Activated CD4-positive, alpha-beta T cell treated with anti-CD3 and anti-CD28 coated beads, Interleukin-2, amount 10 ng/mL, durations not matched to agents 24 days and 14 days (primary cell): ENCODE results near the gene ADPRHL1. TPM values are rescaled to one million over a fixed set of nuclear protein-coding genes. Genes with fewer than 3 reads are reported as not detected.
"Not testable (repeated sequence)": the region's sequence is repeated elsewhere in the genome, so short reads cannot be mapped to it uniquely, and the experiment has no call there.

Source experiments
- DNase-seq: peaks from one replicate; pipeline ENCODE4 v3.0.0; 2022
- H3K27ac Mint-ChIP-seq: one replicate; pipeline ENCODE4 v1.8.0; 2022; ENCODE audit warnings: mild to moderate bottlenecking, mixed read lengths
- H3K27me3 Mint-ChIP-seq: one replicate; pipeline ENCODE4 v1.8.0; 2022; ENCODE audit warnings: mixed read lengths
- H3K36me3 Mint-ChIP-seq: one replicate; pipeline ENCODE4 v1.8.0; 2022; ENCODE audit warnings: low read depth, mild to moderate bottlenecking, mixed read lengths
- H3K4me1 Mint-ChIP-seq: one replicate; pipeline ENCODE4 v1.8.0; 2021; ENCODE audit warnings: mixed read lengths
- H3K4me3 Mint-ChIP-seq: one replicate; pipeline ENCODE4 v1.8.0; 2022; ENCODE audit warnings: mild to moderate bottlenecking, moderate library complexity, mixed read lengths
- H3K9me3 Mint-ChIP-seq: one replicate; pipeline ENCODE4 v1.8.0; 2021; ENCODE audit warnings: mixed read lengths
- intact Hi-C: fragments of 100-400 bp; cut with micrococcal nuclease; formaldehyde crosslinking; loops from one replicate; pipeline ENCODE4 v1.15.1; 2023
- total RNA-seq: library from RNA; stranded (reverse); gene quantifications from 2 replicates; pipeline ENCODE4 v1.2.3, GENCODE V29; 2022

Gene ADPRHL1
- total RNA-seq, 1 donor from 2014 or later: 0.86 TPM

GRCh38 chr13:113446488-113446854 is 6.8 kb downstream of the ADPRHL1 start:
- Mint-ChIP-seq H3K4me1 (no peaks in the 10 kb centered on the region), H3K27me3 (no peaks in the 10 kb centered on the region), H3K36me3 (no peaks in the 10 kb centered on the region), H3K9me3 (peaks cover 3% of the 10 kb centered on the region), H3K4me3 (no peak overlapping the region), H3K27ac (no peak overlapping the region)
- intact Hi-C loops: no loop called here
- DNase-seq: no peak

- H3K4me3 Mint-ChIP-seq: no peak overlapping the region
- no peaks in the 10 kb centered on the region for H3K27me3 Mint-ChIP-seq
- peaks cover 3% of the 10 kb centered on the region for H3K9me3 Mint-ChIP-seq
- H3K36me3 Mint-ChIP-seq: no peaks in the 10 kb centered on the region
- intact Hi-C loops: no loop called here
- no peak for DNase-seq
- no peaks in the 10 kb centered on the region for H3K4me1 Mint-ChIP-seq
- H3K27ac Mint-ChIP-seq: no peak overlapping the region
Observed at GRCh38 chr13:113445791-113446487, 7.3 kb downstream of the ADPRHL1 start.

DNA sequence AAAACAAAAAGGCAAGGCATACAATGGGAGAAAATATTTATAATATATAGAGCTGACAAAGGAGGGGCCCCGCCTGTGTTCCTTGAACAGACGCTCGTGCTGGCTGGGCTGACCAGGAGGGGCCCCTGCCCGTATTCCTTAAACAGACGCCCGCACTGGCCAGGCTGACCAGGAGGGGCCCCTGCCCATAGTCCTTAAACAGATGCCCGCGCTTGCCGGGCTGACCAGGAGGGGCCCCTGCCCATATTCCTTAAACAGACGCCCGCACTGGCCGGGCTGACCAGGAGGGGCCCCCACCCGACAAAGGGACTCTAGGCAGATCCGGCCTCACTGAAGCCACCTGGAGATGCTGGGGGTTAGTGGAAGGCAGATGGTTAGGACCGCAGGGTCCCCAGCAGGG is 9.3 kb downstream of the ADPRHL1 start:
- no peak overlapping the region for H3K4me3 Mint-ChIP-seq
- H3K36me3 Mint-ChIP-seq: no peaks in the 10 kb centered on the region
- H3K27me3 Mint-ChIP-seq: no peaks in the 10 kb centered on the region
- no peak for DNase-seq
- H3K9me3 Mint-ChIP-seq: peaks cover 3% of the 10 kb centered on the region
- no peaks in the 10 kb centered on the region for H3K4me1 Mint-ChIP-seq
- no peak overlapping the region for H3K27ac Mint-ChIP-seq
- intact Hi-C loops: no loop called here

DNA sequence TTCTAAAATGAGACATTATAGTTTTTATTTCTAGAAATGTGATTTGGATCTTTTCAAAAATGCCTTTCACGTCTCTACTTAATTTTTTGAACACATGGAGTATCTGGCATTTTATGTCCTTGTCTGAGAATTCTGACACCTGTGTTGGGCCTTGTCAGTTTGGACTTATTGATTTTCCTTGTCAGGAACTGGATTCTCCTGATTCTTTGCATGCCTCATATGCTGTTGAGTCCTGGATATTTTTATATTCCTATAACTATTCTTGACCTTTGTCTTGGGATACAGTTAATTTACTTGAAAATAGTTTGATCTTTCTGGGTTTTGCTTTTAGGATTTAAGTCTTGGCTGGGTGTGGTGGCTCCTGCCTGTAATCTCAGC is 10.3 kb downstream of the ADPRHL1 start:
- peaks cover 3% of the 10 kb centered on the region for H3K9me3 Mint-ChIP-seq
- H3K4me3 Mint-ChIP-seq: no peak overlapping the region
- H3K27ac Mint-ChIP-seq: no peak overlapping the region
- H3K36me3 Mint-ChIP-seq: no peaks in the 10 kb centered on the region
- no peaks in the 10 kb centered on the region for H3K4me1 Mint-ChIP-seq
- intact Hi-C loops: no loop called here
- no peak for DNase-seq
- H3K27me3 Mint-ChIP-seq: no peaks in the 10 kb centered on the region

DNA sequence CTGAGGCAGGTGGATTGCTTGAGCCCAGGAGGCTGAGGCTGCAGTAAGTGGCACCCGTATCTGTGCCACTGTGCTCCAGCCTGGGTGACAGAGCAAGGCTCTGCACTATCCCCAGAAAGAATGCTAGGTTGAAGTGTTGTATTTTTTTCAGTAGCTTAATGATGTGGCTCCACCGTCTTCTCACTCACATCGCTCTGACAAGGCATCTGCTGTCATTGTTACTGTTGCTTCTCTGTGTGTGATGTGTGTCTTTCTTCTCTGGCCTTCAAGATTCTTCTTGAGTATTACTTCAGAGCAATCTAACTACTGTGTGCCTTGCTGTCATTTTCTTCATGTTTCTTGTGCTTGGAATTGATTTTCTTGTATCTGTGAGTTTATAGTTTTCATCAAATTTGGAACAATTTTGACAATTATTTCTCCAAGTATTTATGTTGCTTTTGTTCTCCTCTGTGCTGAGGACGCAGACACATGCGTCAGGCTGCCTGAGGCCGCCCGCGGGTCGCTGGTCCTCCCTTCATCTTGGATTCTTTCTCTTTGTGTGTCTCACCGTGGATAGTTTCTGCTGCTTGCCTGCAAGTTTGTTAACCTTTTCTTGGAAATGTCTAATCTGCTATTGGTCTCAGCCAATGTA is 10.8 kb downstream of the ADPRHL1 start:
- Mint-ChIP-seq H3K9me3 (peaks cover 2% of the 10 kb centered on the region), H3K36me3 (no peaks in the 10 kb centered on the region), H3K4me3 (no peak overlapping the region), H3K27ac (no peak overlapping the region), H3K4me1 (no peaks in the 10 kb centered on the region), H3K27me3 (no peaks in the 10 kb centered on the region)
- DNase-seq: no peak
- intact Hi-C loops: no loop called here

GRCh38 chr13:113441661-113442060 is 11.6 kb downstream of the ADPRHL1 start:
- no peak for DNase-seq
- H3K36me3 Mint-ChIP-seq: no peaks in the 10 kb centered on the region
- intact Hi-C loops: no loop called here
- no peaks in the 10 kb centered on the region for H3K27me3 Mint-ChIP-seq
- no peak overlapping the region for H3K27ac Mint-ChIP-seq
- H3K9me3 Mint-ChIP-seq: no peaks in the 10 kb centered on the region
- no peaks in the 10 kb centered on the region for H3K4me1 Mint-ChIP-seq
- no peak overlapping the region for H3K4me3 Mint-ChIP-seq

DNA sequence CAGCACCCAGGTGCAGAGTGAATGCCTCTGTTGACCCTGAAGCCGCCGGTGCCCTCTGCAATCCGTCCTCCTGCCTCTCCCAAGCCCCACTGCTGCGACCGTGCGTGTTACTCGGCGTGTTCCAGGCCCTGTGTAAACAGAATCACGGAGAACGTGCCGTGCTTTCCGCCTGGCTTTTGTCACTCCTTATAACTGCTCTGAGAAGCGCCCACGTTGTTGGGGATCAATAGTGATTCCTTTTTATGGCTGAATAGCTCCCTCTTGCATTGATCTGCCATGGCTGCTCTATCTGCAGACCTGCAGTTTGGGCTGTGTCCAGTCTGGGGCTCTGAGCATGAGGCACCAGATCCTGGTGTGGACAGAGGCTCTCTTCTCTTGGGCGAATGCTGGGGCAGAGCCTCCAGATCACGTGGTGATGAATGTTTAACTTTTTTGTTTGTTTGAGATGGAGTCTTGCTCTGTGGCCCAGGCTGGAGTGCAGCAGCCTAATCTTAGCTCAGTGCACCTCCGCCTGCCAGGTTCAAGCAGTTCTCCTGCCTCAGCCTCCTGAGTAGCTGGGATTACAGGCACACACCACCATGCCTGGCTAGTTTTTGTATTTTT is 15.8 kb downstream of the ADPRHL1 start:
- H3K9me3 Mint-ChIP-seq: no peaks in the 10 kb centered on the region
- no peaks in the 10 kb centered on the region for H3K27me3 Mint-ChIP-seq
- H3K27ac Mint-ChIP-seq: no peak overlapping the region
- DNase-seq: no peak
- no peaks in the 10 kb centered on the region for H3K4me1 Mint-ChIP-seq
- H3K4me3 Mint-ChIP-seq: no peak overlapping the region
- intact Hi-C loops: no loop called here
- no peaks in the 10 kb centered on the region for H3K36me3 Mint-ChIP-seq

DNA sequence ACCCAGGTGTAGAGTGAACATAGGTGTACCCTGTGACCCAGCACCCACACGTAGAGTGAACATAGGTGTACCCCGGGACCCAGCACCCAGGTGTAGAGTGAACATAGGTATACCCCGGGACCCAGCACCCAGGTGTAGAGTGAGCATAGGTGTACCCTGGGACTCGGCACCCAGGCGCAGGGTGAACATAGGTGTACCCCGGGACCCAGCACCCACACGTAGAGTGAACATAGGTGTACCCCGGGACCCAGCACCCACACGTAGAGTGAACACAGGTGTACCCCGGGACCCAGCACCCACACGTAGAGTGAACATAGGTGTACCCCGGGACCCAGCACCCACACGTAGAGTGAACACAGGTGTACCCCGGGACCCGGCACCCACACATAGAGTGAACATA is 16.4 kb downstream of the ADPRHL1 start:
- H3K27ac Mint-ChIP-seq, H3K4me1 Mint-ChIP-seq, H3K9me3 Mint-ChIP-seq, H3K4me3 Mint-ChIP-seq, DNase-seq, H3K27me3 Mint-ChIP-seq, intact Hi-C loops, H3K36me3 Mint-ChIP-seq: not testable (repeated sequence)

DNA sequence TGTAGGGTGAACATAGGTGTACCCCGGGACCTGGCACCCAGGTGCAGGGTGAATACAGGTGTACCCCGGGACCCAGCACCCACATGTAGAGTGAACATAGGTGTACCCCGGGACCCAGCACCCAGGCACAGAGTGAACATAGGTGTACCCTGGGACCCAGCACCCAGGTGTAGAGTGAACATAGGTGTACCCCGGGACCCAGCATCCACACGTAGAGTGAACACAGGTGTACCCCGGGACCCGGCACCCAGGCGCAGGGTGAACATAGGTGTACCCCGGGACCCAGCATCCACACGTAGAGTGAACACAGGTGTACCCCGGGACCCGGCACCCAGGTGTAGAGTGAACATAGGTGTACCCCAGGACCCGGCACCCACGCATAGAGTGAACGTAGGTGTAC is 17.4 kb downstream of the ADPRHL1 start:
- H3K27me3 Mint-ChIP-seq, intact Hi-C loops, H3K4me3 Mint-ChIP-seq, H3K9me3 Mint-ChIP-seq, DNase-seq, H3K4me1 Mint-ChIP-seq, H3K36me3 Mint-ChIP-seq, H3K27ac Mint-ChIP-seq: not testable (repeated sequence)

DNA sequence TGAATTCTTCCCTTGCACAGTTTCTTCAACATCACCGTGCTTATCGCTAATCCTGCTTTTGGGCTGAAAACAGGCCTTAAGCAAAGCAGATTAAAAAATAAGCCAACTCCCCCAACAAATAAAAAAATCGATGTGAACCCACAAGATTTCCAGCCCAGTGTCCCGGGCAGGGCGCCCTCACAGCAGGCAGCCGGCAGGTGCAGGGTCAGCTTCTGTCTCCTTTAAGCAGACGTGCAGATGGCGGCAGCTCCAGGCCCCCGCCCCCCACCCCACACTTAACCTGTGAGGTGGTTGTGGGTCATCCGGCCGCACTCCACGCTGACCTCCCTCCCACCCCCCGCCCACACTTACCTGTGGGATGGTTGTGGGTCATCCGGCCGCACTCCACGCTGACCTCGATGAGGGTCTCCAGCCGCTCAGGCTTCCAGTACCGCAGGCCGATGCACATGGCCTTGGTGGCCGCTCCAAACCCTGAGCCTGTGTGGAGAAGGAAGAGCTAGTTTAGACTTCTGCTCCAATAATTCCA is 19.8 kb downstream of the ADPRHL1 start:
- Mint-ChIP-seq H3K4me3 (no peak overlapping the region), H3K27ac (no peak overlapping the region), H3K36me3 (no peaks in the 10 kb centered on the region), H3K27me3 (no peaks in the 10 kb centered on the region), H3K4me1 (no peaks in the 10 kb centered on the region), H3K9me3 (no peaks in the 10 kb centered on the region)
- intact Hi-C loops: no loop called here
- DNase-seq: no peak

- Mint-ChIP-seq H3K9me3 (no peaks in the 10 kb centered on the region), H3K4me1 (no peaks in the 10 kb centered on the region), H3K27me3 (no peaks in the 10 kb centered on the region), H3K27ac (no peak overlapping the region), H3K36me3 (no peaks in the 10 kb centered on the region), H3K4me3 (no peak overlapping the region)
- DNase-seq: no peak
- intact Hi-C loops: no loop called here
Observed at GRCh38 chr13:113432506-113433270, 20.6 kb downstream of the ADPRHL1 start.

- Mint-ChIP-seq H3K9me3 (no peaks in the 10 kb centered on the region), H3K4me3 (no peak overlapping the region), H3K36me3 (no peaks in the 10 kb centered on the region), H3K4me1 (no peaks in the 10 kb centered on the region), H3K27me3 (no peaks in the 10 kb centered on the region), H3K27ac (no peak overlapping the region)
- intact Hi-C loops: no loop called here
- no peak for DNase-seq
Observed at GRCh38 chr13:113431171-113431570, 22.1 kb downstream of the ADPRHL1 start.

DNA sequence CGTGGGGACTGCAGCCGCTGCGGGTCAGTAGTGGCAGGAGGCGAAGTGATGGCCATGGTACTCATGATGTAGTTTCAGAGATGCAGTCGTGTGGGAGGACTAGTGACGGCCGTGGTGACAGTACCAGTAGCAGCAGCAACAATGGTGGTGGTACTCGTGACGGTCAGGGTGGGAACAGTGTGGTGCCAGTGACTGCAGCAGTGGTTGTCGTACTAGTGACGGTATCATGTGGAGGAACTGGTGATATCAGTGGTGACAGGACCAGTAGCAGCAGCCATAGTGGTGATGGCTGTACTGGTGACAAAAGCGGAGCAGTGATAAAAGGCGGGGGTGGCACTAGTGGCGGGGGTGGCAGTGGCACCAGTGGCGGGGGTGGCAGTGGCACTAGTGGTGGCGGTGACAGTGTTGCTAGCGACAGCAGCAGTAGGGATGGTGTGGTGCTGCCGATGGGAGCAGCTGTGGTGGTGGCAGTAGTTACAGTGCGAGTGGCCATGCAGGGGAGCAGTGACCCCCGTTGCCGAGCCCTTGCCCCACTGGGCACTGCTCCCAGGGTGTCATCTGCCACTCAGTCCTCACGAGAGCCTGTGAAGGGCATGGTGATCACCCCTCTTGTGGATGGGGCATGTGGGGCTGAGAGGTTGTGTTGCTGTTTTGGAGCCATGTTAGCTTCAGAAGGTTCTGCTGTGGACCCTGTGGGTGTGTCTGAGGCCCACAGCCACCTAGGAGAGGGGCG is 22.7 kb downstream of the ADPRHL1 start:
- Mint-ChIP-seq H3K27me3 (no peaks in the 10 kb centered on the region), H3K27ac (no peak overlapping the region), H3K36me3 (no peaks in the 10 kb centered on the region), H3K9me3 (no peaks in the 10 kb centered on the region), H3K4me3 (no peak overlapping the region), H3K4me1 (no peaks in the 10 kb centered on the region)
- intact Hi-C loops: no loop called here
- no peak for DNase-seq
